GM21786 (cell line): ENCODE data around the gene TBC1D2.

ENCODE experiments used
- ATAC-seq: cut with Tn5 transposase; IDR thresholded peaks from one replicate; pipeline ENCODE4 v1.9.1; 2021; ENCODE audit not compliant: unreplicated experiment

The TBC1D2 gene

DNA sequence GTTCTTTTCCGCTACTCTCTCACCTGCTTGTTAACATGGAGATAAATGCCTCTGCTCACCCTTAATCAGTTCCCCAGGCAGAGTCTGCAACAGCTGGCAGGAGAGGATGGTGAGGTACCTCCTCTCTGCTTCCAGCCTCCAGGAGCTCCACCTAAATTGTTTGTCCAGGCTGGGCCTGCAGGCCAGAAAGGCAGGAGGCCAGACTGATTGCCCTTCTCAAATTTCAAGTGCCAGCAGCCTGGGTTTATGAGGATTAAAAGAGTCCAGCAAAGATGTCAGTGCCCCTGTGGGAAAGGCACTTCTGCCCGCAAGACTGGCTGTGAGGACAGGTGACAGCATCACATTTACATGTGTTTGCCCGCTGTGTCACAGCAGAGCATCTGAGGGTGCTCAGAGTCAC is 82.8 kb downstream of the TBC1D2 start:
- no peak for ATAC-seq

GRCh38 chr9:98171176-98171925 is 84.1 kb downstream of the TBC1D2 start:
- ATAC-seq = no peak

DNA sequence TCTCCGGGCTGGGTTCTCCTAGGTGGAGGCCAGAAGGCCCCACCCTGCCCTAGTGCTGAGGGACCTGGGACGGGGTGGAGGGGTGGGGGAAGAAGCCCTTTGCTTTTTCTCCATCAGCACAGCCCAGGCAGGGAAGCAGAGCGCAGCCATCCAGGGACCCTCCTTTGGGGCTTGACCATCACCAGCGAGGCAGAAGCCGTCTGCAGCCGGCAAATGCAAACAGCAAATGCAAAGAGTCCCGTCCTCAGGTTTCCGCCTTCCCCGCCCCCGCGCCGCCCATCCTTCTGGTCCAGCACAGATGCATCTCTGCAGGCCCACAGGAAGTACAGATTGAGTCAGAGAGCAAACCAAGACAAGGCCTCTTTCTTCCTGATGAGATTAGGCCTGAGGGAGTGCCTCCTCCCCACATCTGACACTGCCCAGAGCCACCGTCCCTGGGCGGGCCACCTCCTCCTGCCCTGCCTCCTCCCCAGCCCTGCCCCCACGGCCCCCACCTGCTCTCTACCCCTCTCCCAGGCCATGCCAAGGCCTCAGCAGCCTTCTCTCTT is 86.4 kb downstream of the TBC1D2 start:
- ATAC-seq = peak; percentile 99

GRCh38 chr9:98168153-98168780 is 87.2 kb downstream of the TBC1D2 start:
- no peak for ATAC-seq

DNA sequence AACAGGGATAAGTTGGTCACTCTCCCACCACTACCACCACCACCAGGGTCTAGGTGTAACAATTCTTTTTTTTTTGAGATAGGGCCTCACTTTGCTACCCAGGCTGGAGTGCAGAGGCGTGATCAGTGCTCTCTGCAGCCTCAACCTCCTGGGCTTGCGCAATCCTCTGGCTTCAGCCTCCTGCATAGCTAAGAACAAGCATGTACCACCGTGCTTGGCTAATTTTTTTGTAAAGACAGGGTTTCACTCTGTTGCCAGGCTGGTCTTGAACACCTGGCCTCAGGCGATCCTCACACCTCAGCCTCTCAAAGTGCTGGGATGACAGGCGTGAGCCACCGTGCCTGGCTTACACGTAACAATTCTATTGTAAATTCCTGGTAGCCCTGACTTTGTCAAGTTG is 90.5 kb downstream of the TBC1D2 start:
- no peak for ATAC-seq

DNA sequence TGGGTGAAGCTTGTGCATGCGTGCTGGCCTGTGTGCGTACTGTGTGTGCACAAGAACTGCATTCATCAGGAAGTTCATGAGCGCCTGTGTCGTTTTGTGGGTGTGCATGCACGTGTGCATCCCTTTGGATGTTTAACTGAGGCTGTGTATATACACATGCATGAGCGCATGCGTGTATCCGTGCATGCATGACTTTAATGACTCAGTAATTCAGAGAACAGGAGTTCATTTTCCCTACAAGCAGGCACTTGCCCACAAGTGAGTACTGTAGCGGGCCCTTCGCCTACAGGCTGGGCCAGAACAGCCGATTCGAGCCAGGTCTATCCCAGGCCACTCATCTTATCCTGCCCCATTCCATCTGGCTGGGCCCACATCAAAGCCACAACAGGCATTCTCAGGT is 92.8 kb downstream of the TBC1D2 start:
- ATAC-seq = no peak

GRCh38 chr9:98161851-98162250 is 93.6 kb downstream of the TBC1D2 start:
- no peak for ATAC-seq

- no peak for ATAC-seq
These were observed 95.7 kb downstream of the TBC1D2 start for GRCh38 chr9:98159790-98160189.

GRCh38 chr9:98159301-98159700 is 96.1 kb downstream of the TBC1D2 start:
- no peak for ATAC-seq

- ATAC-seq = no peak
These were observed 97.2 kb downstream of the TBC1D2 start for GRCh38 chr9:98158071-98158831.

DNA sequence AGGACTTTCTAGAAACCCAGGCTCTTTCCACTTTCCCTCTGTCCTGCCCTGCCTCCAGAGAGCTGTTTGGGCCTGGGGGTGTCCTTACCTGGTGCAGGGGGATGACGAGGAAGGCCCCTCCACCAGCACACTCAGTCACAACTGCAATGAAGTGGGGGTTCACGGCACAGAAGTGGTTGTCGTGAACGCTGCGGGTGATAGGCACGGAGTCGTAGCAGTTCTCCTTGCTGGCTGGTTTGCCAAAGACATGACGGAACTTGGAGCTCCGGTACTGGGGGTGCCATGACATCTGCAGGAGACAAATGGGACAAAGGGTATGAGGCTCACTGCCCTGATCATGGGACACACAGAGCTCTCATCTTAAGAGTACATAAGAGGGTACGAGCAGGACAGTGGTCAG is 98.1 kb downstream of the TBC1D2 start:
- ATAC-seq = no peak

- ATAC-seq = no peak
These were observed 100.8 kb downstream of the TBC1D2 start for GRCh38 chr9:98154678-98155077.

GRCh38 chr9:98152526-98152925 is 102.9 kb downstream of the TBC1D2 start:
- ATAC-seq = no peak

DNA sequence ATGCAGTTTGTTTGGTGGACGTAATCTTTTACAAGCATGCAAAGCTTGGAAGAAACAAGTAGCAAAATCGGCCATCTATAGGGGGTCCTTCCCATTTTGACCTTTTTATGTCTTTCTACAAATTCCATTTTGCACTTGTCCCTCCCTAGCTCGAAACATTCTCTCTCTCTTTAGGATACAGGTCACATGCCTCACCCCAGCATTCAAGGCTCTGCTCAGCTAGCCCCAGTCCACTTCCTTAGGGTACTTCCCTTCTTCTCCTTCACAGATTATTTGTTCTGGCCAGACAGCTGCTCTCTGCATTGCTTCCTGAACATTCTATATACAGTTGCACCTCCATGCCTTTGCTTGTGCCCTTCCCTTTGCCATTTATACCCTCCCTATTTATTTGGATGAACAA is 104.7 kb downstream of the TBC1D2 start:
- ATAC-seq = no peak

GRCh38 chr9:98150164-98150563 is 105.3 kb downstream of the TBC1D2 start:
- ATAC-seq = no peak

GRCh38 chr9:98149422-98149821 is 106.0 kb downstream of the TBC1D2 start:
- ATAC-seq = no peak
